PC-9 (cell line): Measurements from ENCODE around the gene ATP8B2. TPM values are rescaled to one million over a fixed set of nuclear protein-coding genes. Genes with fewer than 3 reads are reported as not detected.
A peak's percentile ranks its signal among the peaks of the same experiment; 100 is the strongest.

ENCODE experiments used
- BruUV-seq: library from RNA; stranded (reverse); fragments of 400-500 nt; replicated peaks from 2 replicates; lab custom pipeline; 2021; lab: Mats Ljungman, UMichigan
- CTCF ChIA-PET: fragments of 300-600 bp; sonication (Branson Sonifier 250); formaldehyde crosslinking; loops from one replicate; lab custom pipeline; 2022; ENCODE audit warnings: antibody characterized with exemption; lab: Charles Lee
- POLR2A ChIA-PET: fragments of 300-600 bp; sonication (Branson Sonifier 250); formaldehyde crosslinking; loops from one replicate; lab custom pipeline; 2022; ENCODE audit warnings: antibody characterized with exemption; ENCODE audit not compliant: unreplicated experiment; lab: Charles Lee
- DNase-seq, 2 experiments: peaks; one replicate each; pipeline versions ENCODE4 v3.0.0 to v3.0.0-alpha.2; 2015 to 2022; ENCODE audit warnings: mixed read lengths in 1 of 2
- H2AFZ ChIP-seq: fragments of 200-600 bp; sonication (generic); 2 replicates; pipeline ENCODE4 v1.8.1; 2017; ENCODE audit warnings: antibody characterized with exemption
- H3F3A ChIP-seq: fragments of 200-600 bp; sonication (generic); 2 replicates; pipeline ENCODE4 v1.8.1; 2017; ENCODE audit warnings: antibody characterized with exemption, mild to moderate bottlenecking, low read depth; ENCODE audit not compliant: insufficient read depth
- H3K27ac ChIP-seq: fragments of 200-600 bp; sonication (generic); 2 replicates; pipeline ENCODE4 v1.6.1; 2016; ENCODE audit warnings: mixed run types
- H3K27me3 ChIP-seq: fragments of 200-600 bp; sonication (generic); 2 replicates; pipeline ENCODE4 v1.6.1; 2016; ENCODE audit warnings: low read depth, mixed run types; ENCODE audit not compliant: insufficient read depth
- H3K36me3 ChIP-seq: fragments of 200-600 bp; sonication (generic); 2 replicates; pipeline ENCODE4 v1.6.1; 2016; ENCODE audit warnings: low read depth, mixed run types
- H3K4me1 ChIP-seq: fragments of 200-600 bp; sonication (generic); replicated peaks from 2 replicates; pipeline ENCODE4 v1.6.1; 2016; ENCODE audit warnings: mixed run types; ENCODE audit not compliant: insufficient read depth
- H3K4me2 ChIP-seq: fragments of 200-600 bp; sonication (generic); 2 replicates; pipeline ENCODE4 v1.6.1; 2017; ENCODE audit warnings: mixed run types
- H3K4me3 ChIP-seq: fragments of 200-600 bp; sonication (generic); 2 replicates; pipeline ENCODE4 v1.6.1; 2016; ENCODE audit warnings: mixed run types
- H3K79me2 ChIP-seq: fragments of 200-600 bp; sonication (generic); 2 replicates; pipeline ENCODE4 v1.6.1; 2017; ENCODE audit warnings: low read depth, mixed run types
- H3K9me2 ChIP-seq: fragments of 200-600 bp; sonication (generic); 2 replicates; pipeline ENCODE4 v1.8.1; 2017; ENCODE audit warnings: mild to moderate bottlenecking; ENCODE audit not compliant: insufficient read depth
- H3K9me3 ChIP-seq: fragments of 200-600 bp; sonication (generic); 2 replicates; pipeline ENCODE4 v1.8.1; 2016; ENCODE audit warnings: low read depth; ENCODE audit not compliant: insufficient read depth
- H4K20me1 ChIP-seq: fragments of 200-600 bp; sonication (generic); 2 replicates; pipeline ENCODE4 v1.8.1; 2017; ENCODE audit not compliant: insufficient read depth
- CTCF ChIP-seq: fragments of 200-600 bp; sonication (generic); conservative IDR thresholded peaks from 2 replicates; pipeline ENCODE4 v1.6.1; 2017; ENCODE audit warnings: mixed run types, antibody characterized with exemption, mild to moderate bottlenecking, moderate library complexity
- EZH2 ChIP-seq: fragments of 200-600 bp; sonication (generic); IDR thresholded peaks from 2 replicates; pipeline ENCODE4 v1.8.0; 2017; ENCODE audit warnings: antibody characterized with exemption, low read depth
- intact Hi-C: fragments of 100-400 bp; cut with micrococcal nuclease; formaldehyde crosslinking; loops from one replicate; pipeline ENCODE4 v1.10.0; 2022; ENCODE audit not compliant: unreplicated experiment
- total RNA-seq: library from RNA; stranded (reverse); gene quantifications from 2 replicates; pipeline ENCODE4 v1.2.3, GENCODE V29; 2021

Gene ATP8B2
- total RNA-seq, 1 experiment from 2014 or later: 0.07 TPM

GRCh38 chr1:154328318-154329151 is 3.2 kb downstream of the ATP8B2 start:
- Histone ChIP-seq H3K27ac (no peak overlapping the region), H4K20me1 (no peaks in the 10 kb centered on the region), H3K4me1 (no peaks in the 10 kb centered on the region), H3K4me3 (no peak overlapping the region), H2AFZ (no peak overlapping the region), H3K27me3 (peaks cover 56% of the 10 kb centered on the region), H3K79me2 (no peaks in the 10 kb centered on the region), H3K4me2 (no peak overlapping the region), H3K36me3 (no peaks in the 10 kb centered on the region), H3K9me3 (no peaks in the 10 kb centered on the region), H3F3A (no peaks in the 10 kb centered on the region), H3K9me2 (no peaks in the 10 kb centered on the region)
- BruUV-seq: no TSS peak
- CTCF ChIA-PET: interaction anchor here (0.7 kb wide), 2 partner anchors 22 to 139 kb away, joined by 19 to 23 read pairs; no protein-coding TSS in a partner anchor
- intact Hi-C loops: no loop called here
- POLR2A ChIA-PET: interaction anchor here (0.6 kb wide), 1 partner anchor 995 kb away, joined by 3 read pairs; no protein-coding TSS in a partner anchor
- DNase-seq: peak in 1 of 2 experiments; percentile 61
- TF ChIP-seq CTCF (no peak), EZH2 (no peak)

- H3K9me2 ChIP-seq: no peaks in the 10 kb centered on the region
- no peaks in the 10 kb centered on the region for H3K9me3 ChIP-seq
- H3K4me3 ChIP-seq: no peak overlapping the region
- H3K27ac ChIP-seq: no peak overlapping the region
- POLR2A ChIA-PET: no interaction called here
- no peaks in the 10 kb centered on the region for H3F3A ChIP-seq
- TF ChIP-seq EZH2 (no peak), CTCF (no peak)
- H3K79me2 ChIP-seq: no peaks in the 10 kb centered on the region
- no TSS peak for BruUV-seq
- peaks cover 57% of the 10 kb centered on the region for H3K27me3 ChIP-seq
- DNase-seq: no peak
- CTCF ChIA-PET: no interaction called here
- H3K4me1 ChIP-seq: no peaks in the 10 kb centered on the region
- intact Hi-C loops: no loop called here
- H2AFZ ChIP-seq: no peak overlapping the region
- no peak overlapping the region for H3K4me2 ChIP-seq
- no peaks in the 10 kb centered on the region for H4K20me1 ChIP-seq
- no peaks in the 10 kb centered on the region for H3K36me3 ChIP-seq
These were observed 3.8 kb downstream of the ATP8B2 start for GRCh38 chr1:154329152-154329521.

GRCh38 chr1:154329551-154330131 is 4.3 kb downstream of the ATP8B2 start:
- H3K4me2 ChIP-seq: no peak overlapping the region
- no peak for DNase-seq
- H3K4me1 ChIP-seq: no peaks in the 10 kb centered on the region
- H2AFZ ChIP-seq: no peak overlapping the region
- no peak overlapping the region for H3K27ac ChIP-seq
- no peaks in the 10 kb centered on the region for H4K20me1 ChIP-seq
- ChIA-PET CTCF (no interaction called here), POLR2A (no interaction called here)
- H3K9me3 ChIP-seq: no peaks in the 10 kb centered on the region
- BruUV-seq: no TSS peak
- H3K79me2 ChIP-seq: no peaks in the 10 kb centered on the region
- intact Hi-C loops: no loop called here
- no peak for TF ChIP-seq CTCF
- no peak for TF ChIP-seq EZH2
- H3K27me3 ChIP-seq: peaks cover 62% of the 10 kb centered on the region
- no peak overlapping the region for H3K4me3 ChIP-seq
- no peaks in the 10 kb centered on the region for H3K9me2 ChIP-seq
- H3F3A ChIP-seq: no peaks in the 10 kb centered on the region
- H3K36me3 ChIP-seq: no peaks in the 10 kb centered on the region
